Lower leg skin (tissue), 3 donors: Measurements from ENCODE around the gene CPT1A.

Experiments used
- CTCF ChIP-seq, 3 donors: fragments of 450-650 bp; IDR thresholded peaks; one replicate each; pipeline ENCODE4 v1.5.1; 2016; ENCODE audit warnings: antibody characterized with exemption in 3 of 3, mild to moderate bottlenecking in 3 of 3, moderate library complexity in 2 of 3
- POLR2A ChIP-seq, 2 donors: fragments of 450-650 bp; IDR thresholded peaks; one replicate each; pipeline ENCODE4 v1.6.1; 2016 to 2017; ENCODE audit warnings: antibody characterized with exemption in 2 of 2, mild to moderate bottlenecking in 1 of 2, moderate library complexity in 1 of 2

- TF ChIP-seq CTCF (IDR thresholded peaks at IDR 0.05) (no peak), POLR2A (IDR thresholded peaks at IDR 0.05) (no peak)
Observed at GRCh38 chr11:68835749-68836148, 6.0 kb downstream of the CPT1A start.
